Heart right ventricle (tissue), 16 donors: ENCODE measurements around the gene AGGF1. TPM values are rescaled to one million over a fixed set of nuclear protein-coding genes. Genes with fewer than 3 reads are reported as not detected.
A peak's percentile ranks its signal among the peaks of the same experiment; 100 is the strongest.

Experiments used
- ATAC-seq, 8 donors: fragments of 200-7000 bp; cut with Tn5 transposase; one replicate each; pipeline ENCODE4 v1.9.1; 2020; ENCODE audit warnings: mild to moderate bottlenecking in 8 of 8, moderate library complexity in 8 of 8, moderate number of reproducible peaks in 1 of 8
- DNase-seq, 2 donors: peaks; one replicate each; pipeline ENCODE4 v3.0.0-alpha.2; 2020
- H3K27ac ChIP-seq, 10 donors: fragments of 200-600 bp; sonication (generic) in 2 of 10; one replicate each; pipeline versions ENCODE4 v1.5.0 to v1.8.0; 2020 to 2022; ENCODE audit warnings: mild to moderate bottlenecking in 3 of 10
- H3K27me3 ChIP-seq, 7 donors: fragments of 200-600 bp; one replicate each; pipeline ENCODE4 v1.8.0; 2021 to 2022; ENCODE audit warnings: mild to moderate bottlenecking in 2 of 7
- H3K36me3 ChIP-seq, 9 donors: fragments of 200-600 bp; sonication (generic) in 1 of 9; one replicate each; pipeline versions ENCODE4 v1.5.0 to v1.8.0; 2020 to 2022; ENCODE audit warnings: mild to moderate bottlenecking in 2 of 9
- H3K4me1 ChIP-seq, 9 donors: fragments of 200-600 bp; sonication (generic) in 1 of 9; one replicate each; pipeline versions ENCODE4 v1.5.0 to v1.8.0; 2020 to 2022; ENCODE audit warnings: mild to moderate bottlenecking in 4 of 9
- H3K4me3 ChIP-seq, 10 donors: fragments of 200-600 bp; sonication (generic) in 2 of 10; one replicate each; pipeline versions ENCODE4 v1.5.0 to v1.8.0; 2020 to 2022; ENCODE audit warnings: mild to moderate bottlenecking in 7 of 10, moderate library complexity in 2 of 10
- H3K9me3 ChIP-seq, 11 donors: fragments of 200-600 bp in 10 of 11; sonication (generic) in 2 of 11; one replicate each; pipeline versions ENCODE4 v1.5.0 to v1.8.0; 2013 to 2022; ENCODE audit warnings: mild to moderate bottlenecking in 2 of 11, control low read depth in 1 of 11, moderate library complexity in 1 of 11
- CTCF ChIP-seq, 9 donors: fragments of 200-600 bp; sonication (generic) in 2 of 9; IDR thresholded peaks; one replicate each; pipeline versions ENCODE4 v1.5.0 to v1.8.0; 2021 to 2022; ENCODE audit warnings: antibody characterized with exemption in 9 of 9, mild to moderate bottlenecking in 5 of 9, moderate library complexity in 1 of 9
- WGBS, 2 donors: extraction: QIAGEN DNeasy Blood & Tissue Kit; methylation state at CpG; one replicate each; pipeline ENCODE4 v1.1.7; 2013; ENCODE audit warnings: inconsistent platforms in 1 of 2; 5-methylcytosine and 5-hydroxymethylcytosine counted together
- intact Hi-C, 10 donors: fragments of 100-400 bp; cut with DNase I; formaldehyde crosslinking; loops; one replicate each; pipeline versions ENCODE4 v1.11.1 to v1.14.2; 2022
- polyA plus RNA-seq, 2 donors: library from polyadenylated mRNA; stranded (reverse); fragments of 200-250 nt; gene quantifications; one replicate each; pipeline ENCODE4 v1.2.3, GENCODE V29; 2013
- total RNA-seq, 10 donors: library from RNA; stranded (reverse); fragmentation: NEBNext Ultra II Directional in 3 of 10; extraction: Animal tissue kit (Norgen Biotek cat#: 25700) in 3 of 10; gene quantifications; one replicate each; pipeline versions ENCODE4 v1.2.1 to v1.2.4, GENCODE V29; 2021 to 2023
- donor health status: Arrhythmogenic right ventricular cardiomyopathy.
- donor health status: ischemic (EF 13 %, LVEDD 7.1; RV severe dilation, severe dysfunction).
- donor health status: healthy with polysubstance abuse.
- donor health status: DM: no; HTN: yes; CAD: no.
- donor health status: DM: no; HTN: no; CAD: no.
- donor health status: ischemic (EF 25% LVEDD 6.9; RV normal size, moderate dysfunction).
- donor health status: ischemic (EF 25% LVEDD 5.7; RV mildly dilated, moderate dysfunction).
- donor health status: healthy.
- donor health status: DM: yes; HTN: yes; CAD: no.
- donor health status: Ischemic cardiomyopathy.
- donor health status: ischemic (EF 35%, LVEDD 5.7; RV mildly dilated, moderate dysfunction).
- donor health status: nonischemic (EF 11% LVEDD 7.7; RV severe dilation, severe dysfunction).
- donor health status: DM: yes; HTN: yes; CAD: no.
- donor health status: PGD.
- donor health status: ischemic (EF 29% LVEDD 5.4; RV normal size, mild dysfunction).
- donor health status: nonischemic (EF 23%, LVEDD 6.1; RV moderate dilation, normal function).

The AGGF1 gene
- total and polyA plus RNA-seq, 12 donors, result 7.3 to 20.6 (median 15.7) TPM

- no peaks in the 10 kb centered on the region for H3K9me3 ChIP-seq
- intact Hi-C loops, result loop anchor here in 4 of 10 donors (2.0 to 10.0 kb wide), 6 partner anchors 55 to 408 kb away; partner anchors contain the start of genes WDR41 (in 3 of the 4) and AGGF1 (in 1 of the 4)
- peak in 5 of 9 donors; percentile 5 to 30 (median 21) for TF ChIP-seq CTCF (IDR thresholded peaks at IDR 0.05)
- H3K27ac ChIP-seq, result peak within 1 kb of the TSS; percentile 86 to 98 (median 90)
- 0% methylated on average over 56 to 63 of the region's 63 CpGs for WGBS, 2 donors
- H3K4me3 ChIP-seq, result peak within 1 kb of the TSS; percentile 66 to 98 (median 82)
- H3K27me3 ChIP-seq, result no peaks in the 10 kb centered on the region
- DNase-seq, result peak; percentile 63 to 64
- H3K4me1 ChIP-seq, result peaks cover 2 to 21% (median 16%) of the 10 kb centered on the region in 9 donors
- peak; percentile 76 to 88 (median 81) for ATAC-seq
- peaks cover 0 to 21% (median 0%) of the 10 kb centered on the region in 9 donors for H3K36me3 ChIP-seq
These were observed 56.7 kb downstream of the AGGF1 start, which contains the start of gene ZBED3 for GRCh38 chr5:77086689-77087483. TSS of gene ZBED3 (minus strand) at chr5:77087285. CDS start at chr5:77077878, 9,407 bp downstream.

- intact Hi-C loops, result loop anchor here in 4 of 10 donors (2.0 to 10.0 kb wide), 6 partner anchors 55 to 407 kb away; partner anchors contain the start of genes WDR41 (in 3 of the 4) and AGGF1 (in 1 of the 4)
- no peak for TF ChIP-seq CTCF (IDR thresholded peaks at IDR 0.05)
- peak overlapping the region; percentile 86 to 98 (median 90) for H3K27ac ChIP-seq
- ATAC-seq (peak; percentile 25 to 57 (median 47)), DNase-seq (peak; percentile 16 to 27)
- 22 to 28% methylated on average over 16 of the region's 16 CpGs for WGBS, 2 donors
- H3K36me3 ChIP-seq, result peaks cover 0 to 16% (median 0%) of the 10 kb centered on the region in 9 donors
- H3K9me3 ChIP-seq, result no peaks in the 10 kb centered on the region
- peak overlapping the region; percentile 66 to 98 (median 82) for H3K4me3 ChIP-seq
- H3K4me1 ChIP-seq, result peaks cover 2 to 21% (median 16%) of the 10 kb centered on the region in 9 donors
- no peaks in the 10 kb centered on the region for H3K27me3 ChIP-seq
These were observed 57.5 kb downstream of the AGGF1 start for GRCh38 chr5:77087484-77088261.

DNA sequence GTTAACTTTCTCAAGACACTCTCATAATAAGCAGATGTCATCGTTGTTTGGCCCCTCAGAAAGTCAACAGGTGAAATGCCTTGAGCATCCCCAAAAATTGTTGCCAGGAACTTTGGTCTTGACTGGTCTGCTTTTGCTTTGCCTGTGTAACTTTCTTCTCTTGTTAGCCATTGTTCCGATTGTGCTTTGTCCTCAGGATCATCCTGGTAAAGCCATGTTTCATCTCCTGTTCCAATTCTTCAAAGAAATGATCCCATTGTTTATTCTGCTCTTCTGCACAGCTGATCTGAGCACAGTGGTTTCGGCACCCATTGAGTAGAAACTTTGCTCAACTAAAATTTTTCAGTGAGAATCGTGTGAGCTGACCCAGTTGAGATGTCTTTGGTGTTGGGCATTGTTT is 65.0 kb downstream of the AGGF1 start:
- Histone ChIP-seq H3K9me3 (no peaks in the 10 kb centered on the region), H3K27me3 (no peaks in the 10 kb centered on the region), H3K27ac (no peak overlapping the region), H3K4me3 (no peak overlapping the region), H3K36me3 (peaks cover 0 to 3% (median 0%) of the 10 kb centered on the region in 9 donors), H3K4me1 (no peaks in the 10 kb centered on the region)
- DNase-seq, result no peak
- TF ChIP-seq CTCF (IDR thresholded peaks at IDR 0.05), result no peak
- ATAC-seq, result no peak
- 94 to 97% methylated on average over 4 of the region's 4 CpGs for WGBS, 2 donors
- intact Hi-C loops, result no loop called here

GRCh38 chr5:77101298-77101697 is 71.1 kb downstream of the AGGF1 start:
- Histone ChIP-seq H3K9me3 (peaks cover 0 to 8% (median 0%) of the 10 kb centered on the region in 11 donors), H3K36me3 (peaks cover 0 to 7% (median 0%) of the 10 kb centered on the region in 9 donors), H3K27me3 (no peaks in the 10 kb centered on the region), H3K27ac (no peak overlapping the region), H3K4me1 (no peaks in the 10 kb centered on the region), H3K4me3 (no peak overlapping the region)
- ATAC-seq (no peak), DNase-seq (no peak)
- WGBS, 2 donors, result 90 to 93% methylated on average over 4 of the region's 4 CpGs
- no peak for TF ChIP-seq CTCF (IDR thresholded peaks at IDR 0.05)
- intact Hi-C loops, result no loop called here
